HepG2 (cell line): Measurements from ENCODE around the gene INAFM2. TPM values are rescaled to one million over a fixed set of nuclear protein-coding genes. Genes with fewer than 3 reads are reported as not detected.

Experiments
- ATF1 ChIP-seq: IDR thresholded peaks from 2 replicates; pipeline ENCODE4 v1.6.1; 2016; ENCODE audit warnings: mild to moderate bottlenecking, control low read depth
- BATF2 ChIP-seq: sonication (generic); formaldehyde crosslinking; IDR thresholded peaks from 2 replicates; pipeline ENCODE4 v1.8.0; 2022; ENCODE audit warnings: mild to moderate bottlenecking, missing genetic modification reagents, moderate library complexity
- FOSL1 ChIP-seq: sonication (generic); formaldehyde crosslinking; IDR thresholded peaks from 2 replicates; pipeline ENCODE4 v1.9.0; 2021; ENCODE audit warnings: missing genetic modification reagents, borderline replicate concordance
- GATAD2A ChIP-seq: IDR thresholded peaks from 2 replicates; pipeline ENCODE4 v1.6.1; 2016
- PHF20 ChIP-seq: sonication (generic); formaldehyde crosslinking; IDR thresholded peaks from 2 replicates; pipeline ENCODE4 v1.5.0; 2020; ENCODE audit warnings: mild to moderate bottlenecking, missing genetic modification reagents
- RBFOX2 ChIP-seq: fragments of 200-400 bp; formaldehyde crosslinking; IDR thresholded peaks from 2 replicates; pipeline ENCODE4 v1.6.1; 2017; ENCODE audit warnings: low read depth, mild to moderate bottlenecking, low read length
- RERE ChIP-seq: IDR thresholded peaks from 2 replicates; pipeline ENCODE4 v1.6.1; 2016; ENCODE audit warnings: low read depth, missing genetic modification reagents, missing compliant biosample characterization
- STAG1 ChIP-seq: sonication (generic); formaldehyde crosslinking; IDR thresholded peaks from 2 replicates; pipeline ENCODE4 v1.4.0; 2020; ENCODE audit warnings: missing genetic modification reagents
- ZBTB7A ChIP-seq: sonication (generic); formaldehyde crosslinking; IDR thresholded peaks from 2 replicates; pipeline ENCODE4 v1.8.0; 2022; ENCODE audit warnings: mild to moderate bottlenecking, missing genetic modification reagents
- ZFP82 ChIP-seq: sonication (generic); formaldehyde crosslinking; IDR thresholded peaks from 2 replicates; pipeline ENCODE4 v1.5.1; 2020; ENCODE audit warnings: mild to moderate bottlenecking, missing genetic modification reagents, borderline replicate concordance
- ZNF235 ChIP-seq: sonication (generic); formaldehyde crosslinking; IDR thresholded peaks from 2 replicates; pipeline ENCODE4 v1.8.1; 2023; ENCODE audit warnings: mild to moderate bottlenecking, missing genetic modification reagents, borderline replicate concordance
- ZNF329 ChIP-seq: sonication (generic); formaldehyde crosslinking; IDR thresholded peaks from 2 replicates; pipeline ENCODE4 v1.9.0; 2021; ENCODE audit warnings: low read depth, mild to moderate bottlenecking, missing genetic modification reagents
- ZNF446 ChIP-seq: sonication (generic); formaldehyde crosslinking; IDR thresholded peaks from 2 replicates; pipeline ENCODE4 v1.5.0; 2020; ENCODE audit warnings: mild to moderate bottlenecking, missing genetic modification reagents
- ZNF557 ChIP-seq: sonication (generic); formaldehyde crosslinking; IDR thresholded peaks from 2 replicates; pipeline ENCODE4 v1.4.0; 2020; ENCODE audit warnings: missing genetic modification reagents
- ZNF674 ChIP-seq: sonication (generic); formaldehyde crosslinking; IDR thresholded peaks from 2 replicates; pipeline ENCODE4 v1.5.0; 2020; ENCODE audit warnings: low read depth, mild to moderate bottlenecking, missing genetic modification reagents
- polyA plus RNA-seq, 8 experiments: library from polyadenylated mRNA; depleted of rRNA in 3 of 8; stranded (reverse) in 7 of 8; unstranded in 1 of 8; fragments of >200 nt; fragmentation: Illumina TruSeq in 4 of 8; extraction: Trizol in 4 of 8; gene quantifications; 2 replicates each; pipeline versions ENCODE4 v1.2.1 to v1.2.3, GENCODE V29; 2011 to 2016; ENCODE audit warnings: low read depth in 4 of 8, missing spikeins in 1 of 8, mixed read lengths in 1 of 8; ENCODE audit not compliant: insufficient read depth in 1 of 8
- total RNA-seq, 5 experiments: library from RNA; depleted of rRNA; stranded (reverse); fragments of >200 nt; fragmentation: Illumina TruSeq; extraction: Trizol; gene quantifications; 2 replicates each; pipeline ENCODE4 v1.2.3, GENCODE V29; 2016; ENCODE audit warnings: low read depth in 1 of 5

Gene INAFM2
- total and polyA plus RNA-seq, 2 of the 13 experiments (the other 11 are each of a cell fraction or from before 2014, with no cell fraction given): 5.5 to 6.5 TPM

- no peak for TF ChIP-seq BATF2 (CRISPR knock-in tag)
- TF ChIP-seq FOSL1 (CRISPR knock-in tag): no peak
- TF ChIP-seq STAG1: peak; percentile 58
- no peak for TF ChIP-seq ZFP82
- no peak for TF ChIP-seq ZNF235
- TF ChIP-seq ZNF557 (CRISPR knock-in tag): no peak
- no peak for TF ChIP-seq ZNF329
- no peak for TF ChIP-seq RERE (CRISPR knock-in tag)
- TF ChIP-seq PHF20 (CRISPR knock-in tag): no peak
- 0 out of 2 replicates have a peak, but pooled peaks have one; percentile 14 for TF ChIP-seq GATAD2A (CRISPR knock-in tag)
- TF ChIP-seq ZNF674 (CRISPR knock-in tag): no peak
- TF ChIP-seq ZNF446 (CRISPR knock-in tag): no peak
- 0 out of 2 replicates have a peak, but pooled peaks have one; percentile 0 for TF ChIP-seq RBFOX2
- TF ChIP-seq ZBTB7A (CRISPR knock-in tag): peak; percentile 85
- TF ChIP-seq ATF1 (CRISPR knock-in tag): no peak
Observed at GRCh38 chr15:40338041-40338657, 14.7 kb downstream of the INAFM2 start (continued).
